GM23338 (cell line): Measurements from ENCODE around the gene GPC6. TPM values are rescaled to one million over a fixed set of nuclear protein-coding genes. Genes with fewer than 3 reads are reported as not detected.

ENCODE experiments used
- ATAC-seq: fragments of 200-7000 bp; cut with Tn5 transposase; 3 replicates; pipeline ENCODE4 v1.9.1; 2020
- DNase-seq: peaks from one replicate; pipeline ENCODE4 v3.0.0-alpha.2; 2015; ENCODE audit warnings: low spot score
- H2AFZ ChIP-seq: fragments of 200-600 bp; sonication (generic); 2 replicates; pipeline ENCODE4 v1.8.0; 2016; ENCODE audit warnings: antibody characterized with exemption, mild to moderate bottlenecking, moderate library complexity
- H3F3A ChIP-seq: fragments of 200-600 bp; sonication (generic); replicated peaks from 2 replicates; pipeline ENCODE4 v1.8.0; 2017; ENCODE audit warnings: antibody characterized with exemption, mixed run types, low read depth
- H3K27ac ChIP-seq: fragments of 200-600 bp; sonication (generic); 2 replicates; pipeline ENCODE4 v1.6.1; 2016; ENCODE audit warnings: low read depth
- H3K27me3 ChIP-seq: fragments of 200-600 bp; sonication (generic); 2 replicates; pipeline ENCODE4 v1.8.0; 2016; ENCODE audit warnings: mild to moderate bottlenecking, mixed run types, moderate library complexity; ENCODE audit not compliant: insufficient read depth
- H3K36me3 ChIP-seq: fragments of 200-600 bp; sonication (generic); 2 replicates; pipeline ENCODE4 v1.8.0; 2016; ENCODE audit warnings: mild to moderate bottlenecking; ENCODE audit not compliant: insufficient read depth
- H3K4me1 ChIP-seq: fragments of 200-600 bp; sonication (generic); 2 replicates; pipeline ENCODE4 v1.8.0; 2016; ENCODE audit warnings: mild to moderate bottlenecking, moderate library complexity; ENCODE audit not compliant: insufficient read depth
- H3K4me2 ChIP-seq: fragments of 200-600 bp; sonication (generic); 2 replicates; pipeline ENCODE4 v1.7.1; 2017; ENCODE audit warnings: mixed run types
- H3K4me3 ChIP-seq: fragments of 200-600 bp; sonication (generic); 2 replicates; pipeline ENCODE4 v1.6.1; 2016; ENCODE audit warnings: mixed run types
- H3K79me2 ChIP-seq: fragments of 200-600 bp; sonication (generic); replicated peaks from 2 replicates; pipeline ENCODE4 v1.8.0; 2017; ENCODE audit warnings: mild to moderate bottlenecking; ENCODE audit not compliant: insufficient read depth
- H3K9me2 ChIP-seq: fragments of 200-600 bp; sonication (generic); 2 replicates; pipeline ENCODE4 v1.8.0; 2017; ENCODE audit not compliant: insufficient read depth
- H4K20me1 ChIP-seq: fragments of 200-600 bp; sonication (generic); replicated peaks from 2 replicates; pipeline ENCODE4 v1.8.0; 2017; ENCODE audit warnings: mild to moderate bottlenecking; ENCODE audit not compliant: insufficient read depth
- H3K27ac Mint-ChIP-seq: 2 replicates; pipeline ENCODE4 v1.8.0; 2020; ENCODE audit warnings: inconsistent platforms, mild to moderate bottlenecking, moderate library complexity, mixed read lengths
- H3K27me3 Mint-ChIP-seq: 3 replicates; pipeline ENCODE4 v1.8.0; 2022; ENCODE audit warnings: low read depth, mild to moderate bottlenecking, moderate library complexity, mixed read lengths, inconsistent platforms; ENCODE audit not compliant: insufficient read depth, poor library complexity
- H3K36me3 Mint-ChIP-seq: 3 replicates; pipeline ENCODE4 v1.8.0; 2021; ENCODE audit warnings: low read depth, mild to moderate bottlenecking, inconsistent platforms, moderate library complexity, mixed read lengths
- H3K4me1 Mint-ChIP-seq: 3 replicates; pipeline ENCODE4 v1.8.0; 2020; ENCODE audit warnings: mild to moderate bottlenecking, inconsistent platforms, mixed read lengths
- H3K4me3 Mint-ChIP-seq: 3 replicates; pipeline ENCODE4 v1.8.0; 2021; ENCODE audit warnings: moderate library complexity, mild to moderate bottlenecking, inconsistent platforms, mixed read lengths
- H3K9me3 Mint-ChIP-seq: 3 replicates; pipeline ENCODE4 v1.8.0; 2020; ENCODE audit warnings: moderate library complexity, mild to moderate bottlenecking, inconsistent platforms, mixed read lengths
- EZH2phosphoT487 ChIP-seq: fragments of 200-600 bp; sonication (generic); IDR thresholded peaks from one replicate; pipeline ENCODE4 v1.8.1; 2018; ENCODE audit warnings: antibody characterized with exemption; ENCODE audit not compliant: unreplicated experiment
- NANOG ChIP-seq: IDR thresholded peaks from 2 replicates; pipeline ENCODE4 v1.6.1; 2016; ENCODE audit warnings: antibody characterized with exemption, borderline replicate concordance
- POLR2AphosphoS5 ChIP-seq: IDR thresholded peaks from 2 replicates; pipeline ENCODE4 v1.6.1; 2016; ENCODE audit warnings: antibody characterized with exemption, low read depth
- ZNF114 ChIP-seq: fragments of 250-450 bp; sonication (Bioruptor Pico); IDR thresholded peaks from 2 replicates; pipeline ENCODE4 v1.5.0; 2020; ENCODE audit warnings: mild to moderate bottlenecking, moderate library complexity
- polyA plus RNA-seq: library from polyadenylated mRNA; unstranded; fragments of >200 nt; fragmentation: Nextera tagmentation; extraction: Ambion mirVana; gene quantifications from 2 replicates; pipeline ENCODE4 v1.2.1, GENCODE V29; 2016
- total RNA-seq: library from RNA; depleted of rRNA; stranded (reverse); fragments of >200 nt; shearing (Covaris generic); gene quantifications from 2 replicates; pipeline ENCODE4 v1.2.3, GENCODE V29; 2014
- TF ChIP-seq, protein P1 (sequence below): fragments of 250-450 bp; sonication (Bioruptor Pico); IDR thresholded peaks from 2 replicates; pipeline ENCODE4 v1.5.0; 2020; ENCODE audit warnings: mild to moderate bottlenecking, moderate library complexity
- TF ChIP-seq, protein P2 (sequence below): IDR thresholded peaks from 2 replicates; pipeline ENCODE4 v1.6.1; 2016; ENCODE audit warnings: antibody characterized with exemption

Gene GPC6
- total and polyA plus RNA-seq, 2 experiments from 2014 or later: 6.4 to 28.6 TPM

DNA sequence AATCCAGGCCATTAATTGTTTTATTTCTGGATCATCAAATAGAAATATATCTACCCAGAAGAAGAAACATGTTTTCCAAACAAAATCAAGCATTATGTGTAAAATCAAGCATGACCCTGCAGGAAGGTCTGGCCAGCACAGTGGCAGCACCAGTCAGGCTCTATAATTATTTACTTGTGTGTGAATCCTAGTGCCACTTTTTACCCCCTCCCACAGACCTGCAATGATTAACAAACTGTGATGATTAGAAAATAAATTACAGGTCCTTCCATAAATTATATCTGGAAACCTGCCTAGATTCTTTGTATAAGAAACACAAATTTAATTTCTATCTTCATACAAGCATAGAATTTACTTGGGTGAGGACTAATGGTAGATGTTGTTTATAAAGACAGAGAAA, 186.1 kb downstream of the GPC6 start (continued):
- TF ChIP-seq, protein P1, sequence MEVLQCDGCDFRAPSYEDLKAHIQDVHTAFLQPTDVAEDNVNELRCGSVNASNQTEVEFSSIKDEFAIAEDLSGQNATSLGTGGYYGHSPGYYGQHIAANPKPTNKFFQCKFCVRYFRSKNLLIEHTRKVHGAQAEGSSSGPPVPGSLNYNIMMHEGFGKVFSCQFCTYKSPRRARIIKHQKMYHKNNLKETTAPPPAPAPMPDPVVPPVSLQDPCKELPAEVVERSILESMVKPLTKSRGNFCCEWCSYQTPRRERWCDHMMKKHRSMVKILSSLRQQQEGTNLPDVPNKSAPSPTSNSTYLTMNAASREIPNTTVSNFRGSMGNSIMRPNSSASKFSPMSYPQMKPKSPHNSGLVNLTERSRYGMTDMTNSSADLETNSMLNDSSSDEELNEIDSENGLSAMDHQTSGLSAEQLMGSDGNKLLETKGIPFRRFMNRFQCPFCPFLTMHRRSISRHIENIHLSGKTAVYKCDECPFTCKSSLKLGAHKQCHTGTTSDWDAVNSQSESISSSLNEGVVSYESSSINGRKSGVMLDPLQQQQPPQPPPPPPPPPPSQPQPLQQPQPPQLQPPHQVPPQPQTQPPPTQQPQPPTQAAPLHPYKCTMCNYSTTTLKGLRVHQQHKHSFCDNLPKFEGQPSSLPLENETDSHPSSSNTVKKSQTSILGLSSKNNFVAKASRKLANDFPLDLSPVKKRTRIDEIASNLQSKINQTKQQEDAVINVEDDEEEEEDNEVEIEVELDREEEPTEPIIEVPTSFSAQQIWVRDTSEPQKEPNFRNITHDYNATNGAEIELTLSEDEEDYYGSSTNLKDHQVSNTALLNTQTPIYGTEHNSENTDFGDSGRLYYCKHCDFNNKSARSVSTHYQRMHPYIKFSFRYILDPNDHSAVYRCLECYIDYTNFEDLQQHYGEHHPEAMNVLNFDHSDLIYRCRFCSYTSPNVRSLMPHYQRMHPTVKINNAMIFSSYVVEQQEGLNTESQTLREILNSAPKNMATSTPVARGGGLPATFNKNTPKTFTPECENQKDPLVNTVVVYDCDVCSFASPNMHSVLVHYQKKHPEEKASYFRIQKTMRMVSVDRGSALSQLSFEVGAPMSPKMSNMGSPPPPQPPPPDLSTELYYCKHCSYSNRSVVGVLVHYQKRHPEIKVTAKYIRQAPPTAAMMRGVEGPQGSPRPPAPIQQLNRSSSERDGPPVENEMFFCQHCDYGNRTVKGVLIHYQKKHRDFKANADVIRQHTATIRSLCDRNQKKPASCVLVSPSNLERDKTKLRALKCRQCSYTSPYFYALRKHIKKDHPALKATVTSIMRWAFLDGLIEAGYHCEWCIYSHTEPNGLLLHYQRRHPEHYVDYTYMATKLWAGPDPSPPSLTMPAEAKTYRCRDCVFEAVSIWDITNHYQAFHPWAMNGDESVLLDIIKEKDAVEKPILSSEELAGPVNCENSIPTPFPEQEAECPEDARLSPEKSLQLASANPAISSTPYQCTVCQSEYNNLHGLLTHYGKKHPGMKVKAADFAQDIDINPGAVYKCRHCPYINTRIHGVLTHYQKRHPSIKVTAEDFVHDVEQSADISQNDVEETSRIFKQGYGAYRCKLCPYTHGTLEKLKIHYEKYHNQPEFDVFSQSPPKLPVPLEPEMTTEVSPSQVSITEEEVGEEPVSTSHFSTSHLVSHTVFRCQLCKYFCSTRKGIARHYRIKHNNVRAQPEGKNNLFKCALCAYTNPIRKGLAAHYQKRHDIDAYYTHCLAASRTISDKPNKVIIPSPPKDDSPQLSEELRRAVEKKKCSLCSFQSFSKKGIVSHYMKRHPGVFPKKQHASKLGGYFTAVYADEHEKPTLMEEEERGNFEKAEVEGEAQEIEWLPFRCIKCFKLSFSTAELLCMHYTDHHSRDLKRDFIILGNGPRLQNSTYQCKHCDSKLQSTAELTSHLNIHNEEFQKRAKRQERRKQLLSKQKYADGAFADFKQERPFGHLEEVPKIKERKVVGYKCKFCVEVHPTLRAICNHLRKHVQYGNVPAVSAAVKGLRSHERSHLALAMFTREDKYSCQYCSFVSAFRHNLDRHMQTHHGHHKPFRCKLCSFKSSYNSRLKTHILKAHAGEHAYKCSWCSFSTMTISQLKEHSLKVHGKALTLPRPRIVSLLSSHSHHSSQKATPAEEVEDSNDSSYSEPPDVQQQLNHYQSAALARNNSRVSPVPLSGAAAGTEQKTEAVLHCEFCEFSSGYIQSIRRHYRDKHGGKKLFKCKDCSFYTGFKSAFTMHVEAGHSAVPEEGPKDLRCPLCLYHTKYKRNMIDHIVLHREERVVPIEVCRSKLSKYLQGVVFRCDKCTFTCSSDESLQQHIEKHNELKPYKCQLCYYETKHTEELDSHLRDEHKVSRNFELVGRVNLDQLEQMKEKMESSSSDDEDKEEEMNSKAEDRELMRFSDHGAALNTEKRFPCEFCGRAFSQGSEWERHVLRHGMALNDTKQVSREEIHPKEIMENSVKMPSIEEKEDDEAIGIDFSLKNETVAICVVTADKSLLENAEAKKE: no peak

DNA sequence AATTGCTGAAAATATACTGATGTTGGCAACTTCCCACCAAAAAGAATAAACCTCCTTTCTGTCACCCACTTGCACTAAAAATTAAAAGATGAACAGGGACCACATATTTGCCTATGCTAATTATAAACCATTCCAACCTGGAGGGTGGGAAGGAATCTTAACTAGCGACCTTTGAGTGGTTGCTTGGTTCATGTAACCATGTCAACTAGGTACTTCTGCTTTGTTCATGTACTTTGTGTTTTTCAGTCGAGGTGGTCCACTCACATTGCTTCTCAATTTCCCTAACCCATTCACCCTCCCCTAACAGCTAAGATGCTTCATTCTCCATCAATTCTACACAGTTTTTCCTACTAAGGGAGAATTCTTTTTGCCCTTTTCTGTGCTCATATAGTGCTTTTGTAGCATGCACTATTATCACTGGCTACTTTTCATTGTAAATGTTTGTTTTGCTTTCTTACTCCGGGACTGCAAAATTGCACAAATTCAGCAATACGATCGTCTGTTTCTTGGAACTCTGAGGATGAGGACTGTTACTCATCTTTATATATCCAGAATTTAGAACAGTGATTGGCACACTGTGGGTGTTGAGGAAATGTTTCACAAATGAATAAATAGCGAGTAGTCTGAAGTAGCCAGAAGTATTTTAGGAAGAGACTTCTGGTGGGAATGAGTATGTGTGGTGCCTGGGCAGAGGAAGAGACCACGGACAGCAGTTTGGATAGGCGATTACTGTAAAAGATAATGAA, 187.5 kb downstream of the GPC6 start:
- Mint-ChIP-seq H3K9me3 (no peaks in the 10 kb centered on the region), H3K36me3 (no peaks in the 10 kb centered on the region), H3K4me3 (no peak overlapping the region), H3K27me3 (no peaks in the 10 kb centered on the region), H3K27ac (no peak overlapping the region), H3K4me1 (peaks cover 17% of the 10 kb centered on the region)
- TF ChIP-seq, protein P2, sequence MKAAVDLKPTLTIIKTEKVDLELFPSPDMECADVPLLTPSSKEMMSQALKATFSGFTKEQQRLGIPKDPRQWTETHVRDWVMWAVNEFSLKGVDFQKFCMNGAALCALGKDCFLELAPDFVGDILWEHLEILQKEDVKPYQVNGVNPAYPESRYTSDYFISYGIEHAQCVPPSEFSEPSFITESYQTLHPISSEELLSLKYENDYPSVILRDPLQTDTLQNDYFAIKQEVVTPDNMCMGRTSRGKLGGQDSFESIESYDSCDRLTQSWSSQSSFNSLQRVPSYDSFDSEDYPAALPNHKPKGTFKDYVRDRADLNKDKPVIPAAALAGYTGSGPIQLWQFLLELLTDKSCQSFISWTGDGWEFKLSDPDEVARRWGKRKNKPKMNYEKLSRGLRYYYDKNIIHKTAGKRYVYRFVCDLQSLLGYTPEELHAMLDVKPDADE: no peak
- TF ChIP-seq, protein P1: no peak
- TF ChIP-seq NANOG: no peak
- no peak for TF ChIP-seq ZNF114 (CRISPR knock-in tag)
- TF ChIP-seq EZH2phosphoT487: no peak
- TF ChIP-seq POLR2AphosphoS5: no peak
- no peak overlapping the region for H2AFZ ChIP-seq
- DNase-seq: peak; percentile 58
- no peaks in the 10 kb centered on the region for H3F3A ChIP-seq
- no peaks in the 10 kb centered on the region for H3K36me3 ChIP-seq
- peaks cover 7% of the 10 kb centered on the region; the same call in 1 of the 2 replicates for H3K79me2 ChIP-seq
- H3K27ac ChIP-seq: no peak overlapping the region
- no peaks in the 10 kb centered on the region for H3K27me3 ChIP-seq
- H3K4me2 ChIP-seq: peak overlapping the region; percentile 10; the same call in 1 of the 2 replicates
- H3K4me3 ChIP-seq: no peak overlapping the region
- peak; percentile 66 for ATAC-seq
- no peaks in the 10 kb centered on the region for H3K9me2 ChIP-seq
- no peaks in the 10 kb centered on the region for H4K20me1 ChIP-seq
- peaks cover 17% of the 10 kb centered on the region for H3K4me1 ChIP-seq
